Kidney epithelial cell (primary cell): Measurements from ENCODE around the gene ITGB8. TPM values are rescaled to one million over a fixed set of nuclear protein-coding genes. Genes with fewer than 3 reads are reported as not detected.

Experiments
- DNase-seq: peaks from one replicate; pipeline ENCODE4 v3.0.0-alpha.2; 2010; ENCODE audit warnings: low read depth
- H3K27me3 ChIP-seq: 2 replicates; pipeline ENCODE4 v1.6.0; 2011; ENCODE audit warnings: low read length; ENCODE audit not compliant: control insufficient read depth, insufficient read depth
- H3K36me3 ChIP-seq: 2 replicates; pipeline ENCODE4 v1.5.1; 2011; ENCODE audit warnings: low read length; ENCODE audit not compliant: control insufficient read depth, insufficient read depth
- H3K4me3 ChIP-seq: 2 replicates; pipeline ENCODE4 v1.5.1; 2011; ENCODE audit warnings: low read depth, mild to moderate bottlenecking, control low read depth, low read length
- CTCF ChIP-seq: IDR thresholded peaks from 2 replicates; pipeline ENCODE4 v1.5.1; 2011; ENCODE audit warnings: mild to moderate bottlenecking, moderate library complexity, low read length, control low read depth, inconsistent platforms; ENCODE audit not compliant: insufficient read depth, poor library complexity, severe bottlenecking
- total RNA-seq: library from RNA; depleted of rRNA; stranded (reverse); fragments of >200 nt; gene quantifications from 2 replicates; pipeline ENCODE4 v1.2.3, GENCODE V29; 2015

ITGB8 gene
- total RNA-seq, 1 donor from 2014 or later: 106 TPM

- Histone ChIP-seq H3K27me3 (no peaks in the 10 kb centered on the region), H3K4me3 (no peak overlapping the region), H3K36me3 (no peaks in the 10 kb centered on the region)
- TF ChIP-seq CTCF: no peak
- DNase-seq: no peak
These were observed 62.4 kb downstream of the ITGB8 start for GRCh38 chr7:20393021-20393610.

- Histone ChIP-seq H3K36me3 (no peaks in the 10 kb centered on the region), H3K27me3 (no peaks in the 10 kb centered on the region), H3K4me3 (no peak overlapping the region)
- no peak for DNase-seq
- TF ChIP-seq CTCF: no peak
These were observed 62.9 kb downstream of the ITGB8 start for GRCh38 chr7:20393616-20394015.

GRCh38 chr7:20394284-20394683 lies 63.6 kb downstream of the ITGB8 start:
- Histone ChIP-seq H3K36me3 (no peaks in the 10 kb centered on the region), H3K27me3 (no peaks in the 10 kb centered on the region), H3K4me3 (no peak overlapping the region)
- no peak for TF ChIP-seq CTCF
- no peak for DNase-seq

GRCh38 chr7:20395104-20395503 lies 64.4 kb downstream of the ITGB8 start:
- no peak for TF ChIP-seq CTCF
- no peak overlapping the region for H3K4me3 ChIP-seq
- DNase-seq: no peak
- H3K36me3 ChIP-seq: no peaks in the 10 kb centered on the region
- H3K27me3 ChIP-seq: no peaks in the 10 kb centered on the region

- DNase-seq: no peak
- H3K27me3 ChIP-seq: no peaks in the 10 kb centered on the region
- H3K4me3 ChIP-seq: no peak overlapping the region
- H3K36me3 ChIP-seq: no peaks in the 10 kb centered on the region
- TF ChIP-seq CTCF: no peak
These were observed 64.8 kb downstream of the ITGB8 start for GRCh38 chr7:20395511-20395910.

GRCh38 chr7:20399521-20399920 lies 68.8 kb downstream of the ITGB8 start:
- Histone ChIP-seq H3K4me3 (no peak overlapping the region), H3K27me3 (no peaks in the 10 kb centered on the region), H3K36me3 (no peaks in the 10 kb centered on the region)
- TF ChIP-seq CTCF: no peak
- DNase-seq: no peak
